C1 segment of cervical spinal cord (tissue), 14 donors: ENCODE results near the gene PDLIM4.

ENCODE experiments used
- DNase-seq, 14 donors: peaks; one replicate each; lab custom pipeline; 2025; lab: John Stamatoyannopoulos, UW

Gene PDLIM4

GRCh38 chr5:132257131-132258101 is at the start of gene PDLIM4:
Gene PDLIM4, plus strand, starts transcription at chr5:132257696. Its CDS starts 39 bp downstream, at chr5:132257735.
- DNase-seq = peak in 2 of 14 donors; percentile 51 to 52

DNA sequence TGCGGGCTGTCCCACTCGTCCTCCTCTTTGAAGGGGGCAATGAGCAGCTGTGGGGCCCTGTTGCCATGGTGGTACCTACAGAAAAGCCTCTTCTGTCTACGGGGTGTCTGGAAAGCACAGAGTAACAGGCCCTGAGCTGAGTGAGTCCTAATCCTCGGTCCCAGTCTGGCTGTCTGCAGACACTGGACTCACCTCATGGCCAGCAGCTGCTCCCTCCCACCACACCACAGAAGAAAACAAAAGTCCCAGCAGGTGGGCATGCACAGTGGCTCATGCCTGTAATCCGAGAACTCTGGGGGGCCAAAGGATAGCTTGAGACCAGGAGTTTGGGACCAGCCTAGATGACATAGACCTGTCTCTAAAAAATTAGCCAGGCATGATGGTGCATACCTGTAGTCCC is 49.7 kb upstream of the PDLIM4 start:
- DNase-seq = no peak

DNA sequence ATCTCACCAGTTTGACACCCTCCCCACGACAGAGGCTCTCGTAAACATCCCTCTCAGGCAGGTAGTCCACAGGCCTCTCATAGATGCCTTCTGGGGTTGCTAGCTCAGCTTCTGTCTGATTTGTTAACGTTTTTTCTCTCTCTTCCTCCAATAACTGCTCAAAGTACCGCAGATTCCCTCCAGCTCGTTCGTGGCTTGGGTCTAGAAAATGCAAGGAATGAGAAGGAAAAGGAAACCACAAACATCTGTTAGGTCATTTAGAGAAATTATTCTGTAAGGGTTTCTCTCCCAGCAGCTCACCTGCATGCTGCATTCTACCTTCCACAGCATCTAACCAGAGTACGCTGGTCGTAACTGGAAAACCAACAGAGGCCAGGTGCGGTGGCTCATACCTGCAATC is 48.4 kb upstream of the PDLIM4 start:
- DNase-seq = no peak

DNA sequence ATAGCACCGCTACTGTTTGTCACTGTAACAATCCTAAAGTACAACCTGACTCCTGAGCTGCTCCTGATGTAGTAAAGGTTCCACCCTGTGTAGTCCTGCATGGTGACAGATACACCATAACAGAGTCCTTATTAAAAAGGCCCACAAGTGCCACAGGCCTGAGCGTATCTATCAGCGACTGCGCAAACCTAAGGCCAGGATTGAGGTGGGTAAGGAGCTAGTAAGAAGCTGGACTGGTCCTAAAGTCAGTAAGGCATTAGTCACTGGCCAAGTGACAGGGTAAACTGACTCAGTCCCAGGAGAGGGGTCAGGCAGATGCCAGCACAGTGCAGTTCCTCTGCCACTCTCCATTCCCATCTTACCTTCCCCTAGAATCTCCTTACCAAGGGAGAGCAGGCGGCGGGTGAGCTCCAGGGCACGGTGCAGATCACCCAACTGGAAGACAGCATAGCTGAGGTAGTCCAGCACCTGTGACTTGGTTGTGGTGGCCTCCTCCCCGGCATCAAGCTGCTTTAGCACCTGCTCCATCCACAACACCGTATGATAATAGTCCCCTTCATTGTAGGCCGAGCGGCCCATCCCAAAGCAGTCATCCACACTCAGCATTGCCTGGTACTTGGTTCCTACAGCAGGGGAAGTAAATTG is 47.5 kb upstream of the PDLIM4 start:
- DNase-seq = peak in 1 of 14 donors; percentile 39

- no peak for DNase-seq
Observed at GRCh38 chr5:132210944-132211343, 46.6 kb upstream of the PDLIM4 start.

DNA sequence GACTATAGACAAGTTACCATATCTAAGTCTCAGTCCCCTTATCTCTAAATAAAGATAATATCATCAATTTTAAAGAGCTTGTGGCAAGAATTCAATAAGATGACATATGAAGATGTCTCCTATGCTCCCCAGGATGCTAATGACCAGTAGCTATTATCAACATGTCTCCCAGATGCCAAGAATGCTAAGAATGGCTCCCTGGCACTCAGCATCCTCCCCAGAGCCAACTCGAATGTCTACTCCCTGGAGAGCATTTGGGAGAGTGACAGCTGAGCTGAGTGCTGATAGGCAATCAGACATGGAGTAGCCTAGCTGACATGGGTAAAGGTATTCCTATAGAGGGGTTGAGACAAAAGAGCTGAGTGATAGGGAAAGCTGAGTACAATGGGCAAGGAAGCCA is 45.7 kb upstream of the PDLIM4 start:
- DNase-seq = no peak

- no peak for DNase-seq
Observed at GRCh38 chr5:132213666-132214065, 43.8 kb upstream of the PDLIM4 start.

DNA sequence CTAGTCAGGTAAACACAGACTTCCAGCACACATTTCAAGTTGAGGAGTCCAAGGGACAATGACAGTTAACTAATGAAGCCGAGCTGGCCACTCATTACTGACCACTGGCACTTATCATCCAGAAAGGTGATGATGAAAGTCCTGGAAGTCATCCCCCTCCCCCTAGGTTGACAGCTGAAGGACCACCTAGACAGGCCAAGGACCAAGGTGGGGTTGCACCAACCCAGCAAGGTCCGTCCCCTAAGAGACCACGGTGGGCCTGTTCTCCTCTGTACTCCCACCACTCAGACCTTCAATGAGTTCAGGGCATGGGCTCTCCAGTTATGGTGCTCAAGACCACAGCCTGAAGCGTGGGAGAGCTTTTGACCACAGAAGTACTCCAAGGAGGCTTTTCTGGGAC is 43.0 kb upstream of the PDLIM4 start:
- DNase-seq = no peak

DNA sequence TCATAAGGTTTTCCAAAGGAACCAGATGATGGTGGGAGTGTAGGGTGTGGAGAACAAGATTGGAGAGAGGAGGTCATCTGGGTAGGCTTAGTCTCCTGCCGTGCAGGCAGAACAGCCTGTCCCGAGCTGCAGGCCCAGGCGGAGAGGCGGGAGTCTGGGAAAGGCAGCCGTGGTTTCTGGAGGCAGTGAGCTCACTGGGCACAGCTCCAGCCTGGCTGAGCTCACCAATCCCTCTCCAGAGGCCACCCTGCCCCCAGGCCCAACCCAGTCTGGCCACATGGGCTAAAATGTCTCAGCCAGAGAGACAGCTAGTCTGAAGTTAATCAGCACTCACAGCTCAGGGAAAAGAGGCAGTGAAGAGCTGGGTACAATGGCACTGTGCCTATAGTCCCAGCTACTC is 42.2 kb upstream of the PDLIM4 start:
- DNase-seq = peak in 12 of 14 donors; percentile 27 to 97 (median 71)

DNA sequence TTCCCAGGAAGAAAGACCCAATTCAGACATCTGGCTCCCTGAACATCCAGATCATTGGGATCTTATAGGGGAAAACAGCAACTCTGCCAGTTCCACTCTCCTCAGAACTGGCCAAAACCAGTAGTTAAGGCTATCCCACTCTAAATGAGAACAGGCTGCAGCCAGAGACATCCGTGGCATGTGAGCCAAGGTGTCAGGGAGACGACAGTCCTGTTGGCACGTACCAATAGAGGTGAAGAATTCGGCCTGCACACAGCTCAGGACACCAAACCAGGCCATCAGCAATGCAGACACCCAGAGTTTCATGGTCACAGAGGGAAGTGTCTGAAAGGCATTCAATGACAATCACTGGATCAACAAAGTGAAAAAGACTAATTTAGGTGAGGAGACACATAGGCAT is 39.2 kb upstream of the PDLIM4 start:
- DNase-seq = no peak

- no peak for DNase-seq
Observed at GRCh38 chr5:132219289-132219970, 38.1 kb upstream of the PDLIM4 start.

DNA sequence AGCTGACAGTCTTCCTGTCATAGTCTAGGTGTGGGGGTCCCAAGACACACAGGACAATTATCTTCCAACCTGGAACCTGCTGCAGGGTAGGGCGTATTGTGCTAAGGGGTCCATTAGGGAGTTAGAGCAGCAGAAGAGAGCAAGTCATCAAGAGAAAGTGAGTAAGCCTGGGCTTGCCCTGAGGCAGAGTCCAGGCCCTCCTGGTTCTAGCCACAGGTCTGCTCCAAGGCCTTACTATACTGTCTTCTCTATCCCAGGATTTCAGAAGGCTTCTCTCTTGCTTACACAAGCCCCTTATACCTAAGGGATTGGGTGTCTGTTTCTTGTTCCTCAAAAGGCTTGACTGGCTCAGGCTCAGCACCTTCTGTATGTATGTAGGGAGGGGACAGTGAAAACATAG is 37.5 kb upstream of the PDLIM4 start:
- DNase-seq = no peak

DNA sequence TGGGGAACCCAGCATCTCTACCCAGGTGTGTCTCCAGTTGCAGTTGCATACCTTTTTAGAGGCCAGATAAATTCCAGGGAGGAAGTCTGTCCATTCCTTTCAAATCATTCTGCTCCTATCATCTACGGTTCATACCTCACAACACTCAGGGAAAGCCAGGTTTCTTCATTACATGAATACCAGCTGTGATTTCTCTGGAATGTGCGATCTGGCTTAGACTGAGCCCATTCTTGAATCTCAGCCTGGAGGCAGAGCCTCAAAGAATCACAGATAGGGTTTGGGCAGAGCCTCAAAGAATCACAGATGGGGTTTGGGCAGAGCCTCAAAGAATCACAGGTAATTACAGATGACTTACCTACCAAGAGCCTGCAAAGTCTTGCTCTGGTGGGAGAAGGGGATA is 37.0 kb upstream of the PDLIM4 start:
- no peak for DNase-seq

GRCh38 chr5:132221781-132222648 is 35.5 kb upstream of the PDLIM4 start:
- DNase-seq = peak in 6 of 14 donors; percentile 8 to 82 (median 38)

DNA sequence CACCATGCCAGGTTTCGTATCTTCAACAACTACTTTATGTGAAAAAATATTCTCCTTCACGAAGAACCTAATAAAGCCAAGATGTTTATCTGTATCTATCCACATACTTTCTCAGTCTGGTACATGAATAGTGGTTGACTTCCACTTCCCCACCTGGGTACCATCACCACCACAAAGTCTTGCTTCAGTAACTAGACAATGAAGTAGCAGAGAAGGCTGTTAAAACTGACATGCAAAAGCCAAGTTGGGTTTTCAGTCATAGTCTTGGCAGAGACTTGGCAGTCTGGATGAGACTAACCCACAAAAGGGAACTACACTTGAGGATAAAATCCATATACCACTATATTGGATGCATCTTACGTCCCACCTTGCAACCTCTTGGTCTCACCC is 34.9 kb upstream of the PDLIM4 start:
- DNase-seq = no peak

GRCh38 chr5:132223861-132224260 is 33.6 kb upstream of the PDLIM4 start:
- no peak for DNase-seq

GRCh38 chr5:132224716-132225115 is 32.8 kb upstream of the PDLIM4 start:
- no peak for DNase-seq

- DNase-seq = peak in 4 of 14 donors; percentile 7 to 50 (median 34)
Observed at GRCh38 chr5:132225165-132226032, 32.1 kb upstream of the PDLIM4 start.

DNA sequence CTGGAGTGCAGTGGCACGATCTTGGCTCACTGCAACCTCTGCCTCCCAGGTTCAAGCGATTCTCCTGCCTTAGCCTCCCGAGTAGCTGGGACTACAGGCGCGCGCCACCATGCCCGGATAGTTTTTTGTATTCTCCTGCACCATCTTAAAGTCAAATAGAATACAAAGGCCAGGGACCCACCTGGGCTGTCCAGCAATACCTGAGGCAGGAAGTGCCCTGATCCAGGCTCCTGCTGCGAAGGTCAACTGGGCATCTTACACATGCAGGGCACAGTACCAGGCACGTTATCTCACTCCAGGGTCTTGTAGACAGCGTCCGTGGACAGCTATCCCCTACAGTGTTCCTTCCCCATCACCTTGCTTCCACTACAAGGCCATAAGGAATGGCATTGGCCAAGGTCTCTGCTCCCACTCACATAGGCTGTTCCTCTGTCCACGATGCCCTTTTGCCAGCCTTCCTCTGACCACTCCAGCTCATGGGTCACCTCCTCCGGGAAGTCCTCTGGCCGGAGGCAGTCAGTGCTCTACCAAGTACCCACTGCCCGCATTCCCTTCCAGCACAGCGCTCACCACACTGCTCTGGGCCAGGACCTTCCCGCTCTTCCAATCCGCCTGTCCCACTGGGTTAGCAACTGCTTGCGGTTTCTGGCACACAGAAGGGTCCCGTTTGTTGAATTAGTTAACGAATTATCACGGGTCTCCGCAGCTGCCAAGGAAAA is 30.8 kb upstream of the PDLIM4 start:
- peak in 2 of 14 donors; percentile 36 to 75 for DNase-seq

DNA sequence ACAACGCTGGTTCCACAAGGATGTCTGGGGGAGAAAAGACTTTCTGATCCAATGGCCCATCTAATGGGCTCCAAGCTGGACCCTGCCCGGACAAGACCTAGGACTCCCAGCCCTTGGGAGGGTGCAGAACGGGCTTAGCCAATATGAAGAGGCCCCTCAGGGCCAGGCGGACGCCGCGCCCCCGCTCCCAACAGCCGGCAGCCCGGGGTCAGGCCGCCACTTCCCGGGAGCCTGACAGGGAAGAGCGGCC is 30.3 kb upstream of the PDLIM4 start:
- peak in 6 of 14 donors; percentile 19 to 75 (median 30) for DNase-seq
